GM21619 (cell line): ENCODE measurements around the gene UGT1A6.

ENCODE experiments used
- ATAC-seq: cut with Tn5 transposase; IDR thresholded peaks from one replicate; pipeline ENCODE4 v1.9.1; 2021; ENCODE audit not compliant: unreplicated experiment

UGT1A6 gene

DNA sequence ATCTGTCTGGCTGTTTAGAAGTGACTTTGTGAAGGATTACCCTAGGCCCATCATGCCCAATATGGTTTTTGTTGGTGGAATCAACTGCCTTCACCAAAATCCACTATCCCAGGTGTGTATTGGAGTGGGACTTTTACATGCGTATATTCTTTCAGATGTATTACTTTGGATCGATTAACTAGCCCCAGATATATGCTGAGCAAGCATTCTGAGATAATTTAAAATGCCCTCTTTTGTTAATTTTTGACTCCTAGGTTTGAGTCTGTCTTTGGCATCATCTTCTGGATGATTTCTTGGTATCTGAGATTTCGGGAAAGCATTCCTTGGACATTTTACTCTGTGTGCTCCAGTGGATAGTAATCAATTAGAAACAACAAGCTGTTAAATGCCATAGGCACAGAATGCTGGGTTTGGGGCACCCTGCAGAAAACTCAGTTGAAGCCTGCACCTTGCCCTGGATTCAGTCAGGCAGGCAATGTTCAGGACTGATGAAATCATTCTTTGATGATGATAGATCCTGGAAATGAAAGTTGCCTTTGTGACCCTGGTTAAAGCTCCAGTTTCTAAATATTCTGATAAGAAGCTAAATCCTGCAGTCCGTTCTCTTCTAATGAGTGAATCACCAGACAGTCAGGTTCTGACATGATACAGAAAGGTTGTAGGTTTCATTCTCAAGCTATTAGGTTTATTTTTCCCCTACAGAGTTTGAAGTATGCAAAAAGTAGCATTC lies 68.5 kb downstream of the UGT1A6 start:
- ATAC-seq: no peak

GRCh38 chr2:233764264-233764663 lies 71.6 kb downstream of the UGT1A6 start:
- ATAC-seq: no peak

DNA sequence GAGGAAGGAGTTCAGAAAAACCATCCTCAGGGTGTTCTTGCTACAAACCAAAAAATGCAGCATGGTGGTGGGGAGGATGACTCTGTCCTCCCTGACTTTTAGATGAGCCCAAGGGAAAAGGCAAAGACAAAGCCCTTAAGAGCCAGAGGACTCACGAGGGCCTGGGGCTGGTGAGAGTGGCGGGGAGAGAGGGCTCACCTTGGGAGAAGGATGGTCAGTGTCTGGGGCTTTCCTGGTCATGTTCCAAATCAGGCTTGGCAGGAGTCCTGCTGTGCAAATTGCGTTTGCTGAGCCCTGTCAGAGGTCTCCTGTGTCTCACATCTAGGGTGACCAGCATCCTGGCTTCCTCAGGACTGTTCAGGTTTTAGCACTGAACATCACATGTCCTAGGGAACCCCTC lies 72.1 kb downstream of the UGT1A6 start:
- no peak for ATAC-seq

- ATAC-seq: no peak
These were observed 73.7 kb downstream of the UGT1A6 start for GRCh38 chr2:233766416-233766815.

- ATAC-seq: no peak
These were observed 75.4 kb downstream of the UGT1A6 start for GRCh38 chr2:233768076-233768475.

DNA sequence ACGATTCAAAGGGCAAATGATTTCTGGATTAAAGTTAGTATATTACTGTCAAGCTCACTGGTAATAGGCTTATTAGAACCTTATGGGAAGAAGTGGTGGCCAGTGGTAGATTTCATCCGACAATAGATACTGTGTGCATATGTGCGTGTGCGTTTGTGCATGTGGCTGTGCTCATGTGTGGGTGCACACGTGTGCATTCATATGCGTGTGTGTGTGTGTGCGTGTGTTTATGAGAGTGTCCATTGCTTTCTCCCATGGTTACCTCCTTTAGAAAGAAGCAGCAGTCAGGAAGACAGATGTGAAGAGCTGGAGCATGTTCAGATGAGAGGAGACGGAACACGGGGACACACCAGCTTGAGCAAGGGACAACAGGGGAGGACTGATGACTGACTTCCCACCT lies 76.6 kb downstream of the UGT1A6 start:
- ATAC-seq: no peak

- ATAC-seq: no peak
These were observed 79.5 kb downstream of the UGT1A6 start for GRCh38 chr2:233772153-233772552.

- ATAC-seq: no peak
These were observed 79.9 kb downstream of the UGT1A6 start for GRCh38 chr2:233772583-233772982.

- no peak for ATAC-seq
These were observed 81.2 kb downstream of the UGT1A6 start for GRCh38 chr2:233773854-233774253.

GRCh38 chr2:233775414-233775813 lies 82.7 kb downstream of the UGT1A6 start:
- ATAC-seq: no peak

DNA sequence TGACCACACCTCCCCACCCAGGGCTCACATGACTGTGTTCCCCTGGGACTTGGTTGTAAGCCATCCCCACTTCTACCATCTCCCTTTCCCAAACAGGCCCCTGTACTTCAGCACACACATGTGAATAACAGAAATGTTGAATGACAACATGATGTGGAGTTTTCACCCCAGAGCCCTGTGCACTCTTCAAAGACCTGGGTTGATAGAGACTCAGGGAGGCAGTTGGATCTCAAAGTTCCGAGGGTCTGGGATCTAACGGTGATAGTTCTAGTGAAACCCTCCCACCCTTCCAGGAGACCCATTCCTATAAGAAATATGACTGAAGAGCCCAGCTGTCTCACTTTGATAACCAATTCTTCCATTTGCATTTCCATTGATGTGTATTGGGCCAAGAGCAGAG lies 85.3 kb downstream of the UGT1A6 start, which contains the start of gene MROH2A:
Gene MROH2A, plus strand, starts transcription at position 301 of the 400 bp plus-strand sequence. CDS start 1,029 bp downstream, outside the sequence.
- ATAC-seq: no peak

DNA sequence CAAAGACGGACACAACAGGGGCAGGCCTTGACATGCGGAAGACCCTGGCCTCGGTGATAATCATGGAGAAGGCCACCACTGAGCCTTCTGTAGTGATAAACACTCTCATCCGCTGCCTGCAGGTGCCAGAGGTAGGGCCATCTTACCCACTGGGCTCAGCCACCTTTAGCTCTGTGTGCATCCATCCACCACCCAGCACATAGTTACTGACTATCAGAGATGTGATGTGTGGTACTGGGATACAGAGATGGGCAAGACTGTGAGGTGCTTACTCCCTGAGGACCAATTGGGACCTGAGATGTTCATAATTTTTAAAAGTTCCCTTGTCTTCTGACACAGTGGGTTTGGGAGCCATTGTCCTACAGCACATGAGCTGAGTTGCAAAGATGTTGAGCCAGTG lies 87.0 kb downstream of the UGT1A6 start:
- no peak for ATAC-seq

DNA sequence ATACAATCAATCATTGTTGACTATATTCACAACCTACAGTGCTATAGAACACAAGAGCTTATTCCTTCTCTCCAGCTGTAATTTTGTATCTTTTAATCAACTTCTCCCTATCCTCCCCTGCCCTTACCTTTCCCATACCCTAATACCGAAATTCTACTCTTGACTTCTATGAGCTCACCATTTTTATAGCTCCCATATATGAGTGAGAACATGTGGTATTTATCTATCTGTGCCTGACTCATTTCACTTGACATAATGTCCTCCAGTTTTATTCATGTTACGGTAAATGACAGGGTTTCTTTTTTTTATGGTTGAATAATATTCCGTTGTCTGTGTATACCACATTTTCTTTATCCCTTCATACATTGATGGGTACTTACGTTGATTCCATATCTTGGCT lies 88.1 kb downstream of the UGT1A6 start:
- no peak for ATAC-seq

- ATAC-seq: no peak
These were observed 96.9 kb downstream of the UGT1A6 start for GRCh38 chr2:233789554-233789953.

GRCh38 chr2:233791151-233791882 lies 98.6 kb downstream of the UGT1A6 start:
- ATAC-seq: no peak

DNA sequence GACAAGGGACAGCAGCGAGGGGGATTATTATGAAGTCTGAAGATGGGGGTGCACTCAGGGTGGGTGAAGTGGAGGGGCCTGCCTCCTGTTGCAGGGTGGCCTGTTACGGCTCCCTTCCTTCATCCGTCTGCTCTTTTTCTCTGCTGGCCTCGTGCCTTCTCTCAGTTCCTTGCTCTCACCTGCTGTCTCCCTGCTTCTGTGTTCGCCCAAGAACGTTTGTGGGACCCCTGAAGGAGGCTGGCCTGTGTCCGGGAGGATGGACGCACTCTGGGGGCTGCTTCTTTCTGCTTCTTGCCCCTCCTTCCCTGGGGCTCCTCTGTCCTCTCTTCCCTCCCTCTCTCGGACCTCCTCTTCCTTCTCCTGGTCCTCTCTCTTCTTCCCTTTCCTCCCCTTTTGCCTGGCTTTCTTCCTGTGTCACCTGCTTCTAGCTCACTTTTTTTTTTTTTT lies 99.2 kb downstream of the UGT1A6 start:
- ATAC-seq: no peak

DNA sequence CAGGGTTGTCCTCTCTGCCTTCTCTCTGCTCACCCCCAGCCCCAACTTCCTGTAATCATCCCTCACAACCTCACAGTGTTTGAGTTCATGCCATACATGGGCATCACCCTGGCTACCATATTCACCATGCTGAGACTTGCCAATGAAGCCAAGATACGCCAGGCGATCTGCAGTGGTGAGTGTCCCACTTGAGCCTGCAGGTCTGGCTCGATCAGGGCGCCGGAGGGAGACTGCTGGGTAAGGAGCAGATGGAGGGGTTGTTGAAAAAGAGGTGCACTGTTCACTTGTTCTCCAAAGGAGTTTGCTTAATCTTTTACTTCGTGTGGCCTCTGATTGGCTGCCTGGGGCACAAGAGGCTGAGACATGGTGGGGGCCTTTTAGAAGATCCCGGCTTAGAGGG lies 100.0 kb downstream of the UGT1A6 start:
- ATAC-seq: no peak

DNA sequence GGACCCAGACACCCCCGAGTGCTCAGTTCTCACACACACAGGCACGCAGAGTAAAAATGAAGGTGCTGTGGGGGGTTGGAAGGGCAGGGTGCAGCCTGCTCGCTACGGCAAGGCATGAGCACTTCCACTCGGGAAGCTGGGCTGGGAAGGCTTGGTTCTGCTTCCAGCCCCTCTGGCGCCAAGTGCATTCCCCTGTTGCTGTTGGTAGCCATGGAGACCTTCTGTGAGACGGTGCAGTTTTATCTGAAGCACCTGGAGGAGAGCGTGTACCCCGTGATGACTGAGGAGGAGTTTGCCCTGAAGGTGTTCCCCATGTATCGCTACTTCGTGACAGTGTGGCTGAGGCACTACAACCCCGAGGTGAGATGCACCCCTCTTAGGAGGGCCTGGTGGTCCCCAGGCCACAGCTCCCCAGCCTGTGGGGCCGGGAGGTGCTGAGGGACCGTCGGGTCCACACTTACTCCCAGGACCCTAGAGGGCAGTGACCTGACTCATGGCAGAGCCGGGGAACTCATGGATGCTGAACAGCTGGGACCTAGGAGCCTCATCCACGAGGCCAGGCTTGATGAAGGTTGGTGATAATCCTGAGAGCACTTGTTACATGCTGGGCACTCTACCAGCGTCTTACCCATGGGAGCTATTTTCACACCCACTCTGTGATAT lies 100.9 kb downstream of the UGT1A6 start:
- no peak for ATAC-seq

- no peak for ATAC-seq
These were observed 101.5 kb downstream of the UGT1A6 start for GRCh38 chr2:233794128-233794658.

DNA sequence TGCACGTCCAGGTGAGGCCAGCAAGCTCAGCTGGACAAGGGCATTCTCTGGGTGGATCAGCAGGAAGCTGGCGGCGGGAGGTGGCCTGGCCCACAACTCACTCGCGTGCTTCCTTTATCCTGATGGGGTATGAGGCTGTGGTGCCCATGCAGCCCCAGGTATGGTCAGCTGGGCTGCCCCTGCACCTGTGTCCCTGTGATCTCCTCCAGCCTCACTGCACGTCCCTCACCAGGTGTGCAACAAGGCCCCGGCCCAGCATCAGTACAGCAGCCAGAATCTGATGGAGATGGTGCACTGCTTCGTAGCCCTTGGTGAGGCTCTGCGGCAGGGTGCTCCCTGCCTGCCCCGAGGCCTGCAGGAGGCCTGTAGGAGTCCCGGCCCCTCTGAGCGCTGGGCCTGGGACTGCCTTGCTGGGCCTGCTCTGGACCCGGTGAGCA lies 103.1 kb downstream of the UGT1A6 start:
- ATAC-seq: no peak

DNA sequence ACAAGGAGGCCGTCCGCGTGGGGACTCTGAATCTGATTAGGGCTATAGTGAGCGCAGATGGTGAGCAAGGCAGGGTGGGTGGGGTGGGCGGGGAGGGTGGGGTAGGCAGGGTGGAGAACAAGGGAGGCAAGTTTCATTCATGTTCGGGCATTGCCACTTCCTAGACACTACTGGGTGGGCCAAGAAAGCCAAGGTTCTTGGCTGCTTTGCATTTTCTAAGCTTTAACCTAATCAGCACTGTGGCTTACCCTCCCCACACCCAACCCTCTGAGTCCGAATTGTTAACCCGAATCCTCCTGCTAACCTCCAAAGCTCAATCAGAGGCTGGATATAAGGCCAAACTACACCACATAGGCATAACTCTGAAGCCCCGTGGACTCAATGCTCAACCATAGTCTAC lies 103.6 kb downstream of the UGT1A6 start:
- ATAC-seq: no peak
